T-helper 1 cell treated with Interleukin-12 subunit alpha and Interleukin-12 subunit beta and Interleukin-4 antibody, amounts not matched to agents 30 ng/mL and 1 ng/mL, for 36 hours (primary cell): ENCODE measurements around the gene ARMCX6. TPM values are rescaled to one million over a fixed set of nuclear protein-coding genes. Genes with fewer than 3 reads are reported as not detected.
"Not testable (repeated sequence)": the region's sequence is repeated elsewhere in the genome, so short reads cannot be mapped to it uniquely, and the experiment has no call there.

Experiments used
- intact Hi-C: fragments of 100-400 bp; cut with micrococcal nuclease; formaldehyde crosslinking; loops from one replicate; pipeline ENCODE4 v1.15.1; 2024
- total RNA-seq: library from RNA; stranded (reverse); gene quantifications from 2 replicates; pipeline ENCODE4 v1.2.3, GENCODE V29; 2022

ARMCX6 gene
- total RNA-seq: 40.5 and 41.8 TPM in 2 replicates

DNA sequence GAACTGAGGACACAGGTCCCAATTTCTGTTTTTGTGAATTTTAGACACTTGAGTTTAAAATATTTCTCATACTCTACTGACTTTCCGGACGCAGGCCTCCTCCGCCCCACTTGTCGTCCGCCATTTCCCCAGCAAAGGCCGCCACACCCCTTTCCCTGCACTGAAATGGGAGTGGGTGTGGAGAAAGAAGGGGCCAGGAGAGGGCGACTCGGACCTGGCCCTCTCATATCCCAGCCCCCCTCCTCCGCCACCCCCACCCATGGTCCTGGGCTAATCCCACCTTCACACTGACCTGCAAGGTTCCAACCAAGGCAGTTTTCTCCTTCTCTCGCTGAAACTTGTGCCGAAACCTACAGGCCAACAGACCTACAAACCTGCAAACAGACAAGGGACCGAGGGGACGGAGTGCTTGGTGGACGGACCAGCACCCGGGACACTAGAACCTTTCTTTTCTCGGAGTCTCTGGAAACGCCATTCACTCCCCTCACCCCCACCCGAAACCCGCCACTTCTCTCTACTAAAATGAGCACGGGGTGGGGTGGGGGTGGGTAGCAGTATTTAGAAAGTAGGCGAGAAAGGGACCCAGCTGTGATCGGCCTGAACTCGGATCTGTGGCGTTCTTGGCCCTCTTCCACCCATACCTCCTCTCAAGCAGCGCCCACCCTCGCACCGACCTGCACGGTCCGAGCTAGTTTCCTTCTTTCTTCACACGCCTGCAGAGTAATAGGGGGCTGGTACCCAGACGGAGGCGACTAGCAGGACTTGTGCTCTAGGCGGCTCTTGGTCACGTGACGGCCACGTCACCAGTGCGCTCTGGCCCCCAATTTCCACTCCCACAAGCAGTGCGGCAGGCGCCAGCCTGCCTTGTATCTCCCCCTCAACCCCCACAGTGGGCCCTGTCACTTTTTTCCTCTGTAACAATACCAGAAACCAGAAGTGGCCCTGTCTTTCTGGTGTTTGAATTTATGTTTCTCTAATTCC lies at the start of gene ARMCX6:
ARMCX6 (minus strand) TSS at position 790 of the 981 bp plus-strand sequence. CDS start 1,380 bp downstream, outside the sequence.
- intact Hi-C loops: loop anchor here (5.0 kb wide), 1 partner anchor 140 kb away; no protein-coding TSS in a partner anchor

DNA sequence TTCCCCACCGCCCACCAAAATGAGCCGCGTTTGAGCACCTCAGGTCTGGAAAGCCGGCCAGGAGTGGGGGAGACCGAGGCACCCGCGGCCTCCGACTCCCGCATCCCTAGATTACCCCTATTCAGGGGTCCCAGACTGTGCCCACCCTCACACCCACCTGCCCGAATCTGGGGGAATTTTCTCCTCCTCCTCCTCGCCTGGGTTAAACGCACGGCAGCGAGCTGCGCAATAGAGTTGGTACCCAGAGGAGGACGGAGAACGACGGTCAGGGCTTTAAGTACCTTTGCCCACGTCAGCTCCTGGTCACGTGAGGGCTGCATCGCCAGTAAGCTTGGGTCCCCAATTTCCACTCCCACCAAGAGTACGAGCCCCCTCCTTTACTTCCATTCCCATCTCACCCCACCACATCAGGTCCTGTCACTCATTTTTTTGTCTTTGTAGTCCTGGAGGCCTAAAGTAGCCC lies 41.8 kb upstream of the ARMCX6 start, which contains the start of gene ARMCX2:
ARMCX2 (minus strand) TSS at position 250 of the 463 bp plus-strand sequence. CDS start 2,262 bp downstream, outside the sequence.
- intact Hi-C loops: no loop called here

DNA sequence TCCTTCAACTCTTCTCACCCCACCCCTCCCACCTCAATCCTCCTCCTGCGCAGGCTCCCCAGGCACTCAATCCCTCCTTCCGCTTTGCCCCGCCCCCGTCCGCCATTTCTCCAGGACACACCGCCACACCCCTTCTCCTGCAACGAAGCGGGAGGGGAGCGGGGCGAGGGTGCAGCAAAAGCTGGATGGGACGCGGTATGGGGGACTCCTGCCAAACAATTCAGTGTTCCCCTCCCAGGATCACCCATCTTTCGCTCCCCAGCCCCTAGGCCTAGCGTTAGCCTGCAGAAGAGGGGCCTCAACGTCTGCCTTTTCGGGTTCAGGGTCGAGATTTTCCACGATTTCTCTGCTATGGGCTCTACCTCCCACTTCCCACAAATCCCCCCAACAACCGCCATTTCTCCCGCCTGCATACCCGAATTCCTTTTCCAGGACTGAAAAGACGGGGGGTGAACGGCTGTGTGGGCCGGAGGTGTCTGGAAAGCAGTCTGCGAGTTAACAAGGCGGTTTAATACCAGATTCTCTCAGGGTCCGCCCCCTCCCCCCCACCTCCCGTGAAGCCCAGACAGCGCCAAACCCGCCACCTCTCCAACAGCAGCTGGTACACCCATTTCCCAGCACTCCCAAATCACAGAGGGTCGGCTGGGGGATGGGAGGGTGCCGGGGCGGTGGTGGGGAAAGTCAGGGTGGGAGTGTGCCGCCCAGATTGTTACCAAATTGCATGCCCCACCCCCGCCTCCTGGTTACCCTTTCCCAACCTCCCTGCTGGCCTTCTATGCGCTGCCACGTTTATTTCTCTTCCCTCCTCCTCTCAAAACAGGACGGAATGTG lies 41.1 kb upstream of the ARMCX6 start:
- intact Hi-C loops: no loop called here

DNA sequence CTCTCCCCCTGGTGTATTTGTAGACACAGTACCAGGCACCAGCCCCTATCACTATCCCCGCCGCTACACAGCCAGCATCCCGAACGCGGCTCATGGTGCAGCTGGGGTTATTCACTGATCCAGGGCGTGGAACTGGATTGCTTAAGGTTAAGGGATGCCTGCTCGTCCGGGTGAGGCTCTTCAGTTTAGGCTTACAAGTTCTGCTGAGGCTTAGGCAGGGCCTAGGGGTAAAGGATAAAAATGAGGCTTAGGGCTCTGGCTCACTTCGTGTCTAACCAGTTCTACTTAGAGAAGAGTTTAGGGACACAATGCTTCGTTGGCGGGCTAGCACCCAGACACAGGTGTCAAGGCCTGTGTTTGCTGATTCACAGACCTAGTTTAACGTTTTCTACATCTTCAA lies 39.7 kb upstream of the ARMCX6 start:
- intact Hi-C loops: no loop called here

DNA sequence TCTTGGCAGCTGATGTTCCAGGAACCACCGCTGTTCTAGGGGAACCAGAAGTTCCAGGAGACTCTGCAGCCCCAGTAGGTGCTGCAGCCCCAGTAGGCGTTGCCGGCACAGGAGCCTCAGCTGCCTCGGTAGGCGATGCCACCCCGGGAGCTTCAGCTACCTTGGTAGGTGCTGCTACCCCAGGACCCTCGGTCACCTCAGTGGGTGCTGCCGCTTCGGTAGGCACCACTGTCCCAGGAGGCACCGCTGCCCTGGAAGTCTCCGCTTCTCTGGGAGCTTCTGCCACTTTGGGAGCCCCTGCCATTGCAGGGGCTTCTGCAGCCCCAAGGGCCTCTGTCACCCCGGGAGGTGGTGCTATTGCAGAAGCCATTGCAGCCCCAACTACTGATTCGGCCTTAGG lies 39.0 kb upstream of the ARMCX6 start:
- intact Hi-C loops: no loop called here

DNA sequence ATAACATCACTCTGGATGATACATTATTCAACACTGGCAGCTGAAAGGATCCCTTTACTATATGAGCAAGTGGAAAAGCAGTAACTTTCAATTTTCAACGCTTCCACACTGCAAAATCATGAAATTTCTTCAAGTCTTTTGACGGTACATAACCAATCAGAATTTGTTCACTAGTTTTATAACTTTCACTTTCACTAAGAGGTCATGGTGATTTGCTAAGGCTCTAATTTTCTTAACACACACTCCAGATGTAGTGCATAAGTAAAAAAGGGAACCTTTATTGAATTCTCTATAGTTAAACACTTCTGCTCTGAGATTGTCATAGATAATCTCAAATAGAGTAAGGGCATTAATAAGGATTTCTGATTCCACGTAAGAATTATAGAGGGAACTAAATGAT lies 37.7 kb upstream of the ARMCX6 start:
- intact Hi-C loops: loop anchor here (1.0 kb wide), 1 partner anchor 33 kb away; no protein-coding TSS in a partner anchor

DNA sequence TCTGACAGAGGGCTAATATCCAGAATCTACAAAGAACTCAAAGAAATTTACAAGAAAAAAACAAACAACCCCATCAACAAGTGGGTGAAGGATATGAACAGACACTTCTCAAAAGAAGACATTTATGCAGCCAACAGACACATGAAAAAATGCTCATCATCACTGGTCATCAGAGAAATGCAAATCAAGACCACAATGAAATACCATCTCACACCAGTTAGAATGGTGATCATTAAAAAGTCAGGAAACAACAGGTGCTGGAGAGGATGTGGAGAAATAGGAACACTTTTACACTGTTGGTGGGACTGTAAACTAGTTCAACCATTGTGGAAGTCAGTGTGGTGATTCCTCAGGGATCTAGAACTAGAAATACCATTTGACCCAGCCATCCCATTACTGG lies 29.9 kb upstream of the ARMCX6 start:
- intact Hi-C loops: not testable (repeated sequence)

DNA sequence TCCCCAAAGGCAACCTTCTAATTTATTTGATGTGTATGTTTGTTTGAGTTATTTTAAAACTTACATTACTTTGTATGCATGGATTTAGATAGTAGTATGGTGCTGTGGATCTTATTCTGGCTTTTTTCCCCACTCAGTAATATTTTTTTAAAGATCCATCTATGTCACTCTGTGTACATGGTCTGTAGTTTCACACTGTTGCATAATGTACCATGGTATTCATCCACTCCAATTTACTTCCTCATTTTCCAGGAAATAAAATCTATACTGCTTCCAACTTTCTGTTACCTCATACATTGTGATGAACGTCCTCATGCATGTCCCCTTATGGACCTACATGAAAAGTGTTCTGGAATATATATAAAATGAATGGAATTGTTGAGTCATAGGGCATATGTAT lies 24.3 kb upstream of the ARMCX6 start:
- intact Hi-C loops: no loop called here

DNA sequence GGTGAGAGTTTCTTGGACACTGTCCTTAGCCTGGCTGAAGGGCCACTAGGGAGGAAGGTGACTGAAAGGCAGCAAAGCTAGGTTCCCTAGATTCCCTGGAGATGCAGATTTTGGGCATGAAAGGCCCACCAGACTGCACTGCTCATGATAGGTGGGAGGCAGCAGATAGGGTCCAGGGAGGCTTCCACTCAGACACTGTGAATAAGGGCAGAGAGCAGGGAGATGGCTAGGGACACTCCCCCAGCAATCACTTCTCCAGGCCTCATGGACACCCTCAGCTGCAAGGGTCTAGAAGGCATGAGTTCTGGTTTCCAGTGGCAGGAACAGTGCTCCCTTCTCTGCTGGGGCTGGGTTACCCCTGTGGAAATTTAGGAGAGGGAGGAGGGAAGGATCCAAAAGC lies 21.8 kb upstream of the ARMCX6 start:
- intact Hi-C loops: no loop called here

DNA sequence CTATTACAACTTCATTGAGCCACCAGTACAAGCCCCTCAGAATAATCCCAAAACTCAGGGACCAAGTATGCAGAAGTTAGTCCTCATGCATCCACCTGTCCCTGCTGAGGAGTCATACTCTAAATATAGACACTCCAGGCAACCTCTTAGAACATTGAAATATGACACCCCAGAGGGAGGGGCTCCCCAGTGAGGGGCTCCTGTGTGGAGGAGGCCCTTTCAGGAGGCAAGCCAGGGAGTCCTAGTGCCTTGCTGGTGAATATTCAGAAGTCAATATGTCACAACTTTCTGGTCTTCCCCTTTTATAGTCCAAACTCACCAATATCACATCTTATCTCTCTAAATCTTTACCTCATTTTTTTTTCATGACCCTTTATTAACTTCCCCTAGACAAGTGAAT lies 1.6 kb upstream of the ARMCX6 start:
- intact Hi-C loops: loop anchor here (5.0 kb wide), 1 partner anchor 138 kb away; no protein-coding TSS in a partner anchor

DNA sequence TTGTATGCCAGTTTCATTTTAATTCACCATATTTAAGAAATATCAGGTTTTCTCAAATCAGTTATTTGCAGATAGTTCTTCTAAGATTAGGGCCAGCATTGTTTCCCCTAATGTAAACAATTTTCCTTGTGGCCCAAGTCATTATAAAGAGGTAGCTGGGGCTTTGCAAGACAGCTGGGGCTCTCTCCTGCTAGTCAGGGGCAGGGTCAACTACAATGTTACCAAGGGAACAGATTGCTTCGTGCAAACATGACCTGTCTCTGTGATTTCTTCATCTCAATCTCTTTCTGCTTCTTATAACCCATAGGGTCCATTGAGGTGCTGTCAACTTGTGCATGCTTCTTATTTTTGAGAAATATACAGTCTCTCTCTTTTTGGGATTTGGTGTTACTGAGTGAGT lies 12.1 kb downstream of the ARMCX6 start:
- intact Hi-C loops: no loop called here

DNA sequence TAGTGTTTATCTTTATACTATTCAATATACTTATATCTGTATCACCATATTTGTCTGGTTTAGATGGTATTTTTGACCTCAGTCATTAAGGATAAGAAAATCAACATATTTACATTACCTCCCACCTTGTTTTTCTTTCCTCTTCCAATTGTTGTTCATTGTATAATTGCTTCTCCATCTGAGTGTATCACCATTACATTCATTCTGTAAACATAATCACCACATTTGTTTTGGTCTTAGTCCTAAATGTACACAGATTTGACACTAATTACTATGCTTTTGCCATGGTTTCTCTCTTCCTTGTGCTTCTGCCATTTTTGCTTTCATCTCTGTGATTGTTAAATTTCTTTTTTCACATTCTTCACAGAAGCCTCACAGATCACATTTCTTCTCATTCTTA lies 12.7 kb downstream of the ARMCX6 start:
- intact Hi-C loops: no loop called here

DNA sequence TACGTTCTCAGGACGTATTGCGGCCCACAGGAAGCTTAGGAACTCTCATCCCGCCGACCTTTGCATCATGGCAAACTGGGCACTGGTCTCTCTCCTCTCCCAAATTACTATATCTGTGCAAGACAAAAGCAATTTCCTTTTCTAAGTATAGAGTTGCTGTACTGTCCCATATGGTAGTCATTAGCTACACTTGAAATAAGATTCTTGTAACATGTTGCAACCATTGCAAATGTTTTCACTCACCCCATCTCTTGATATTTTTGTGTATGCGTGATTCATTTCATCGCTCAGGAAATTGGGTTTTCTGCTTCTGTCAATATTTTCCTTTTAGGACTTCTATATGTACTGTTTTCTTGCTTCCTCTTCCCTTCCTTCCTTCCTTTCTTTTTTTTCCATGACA lies 15.7 kb downstream of the ARMCX6 start:
- intact Hi-C loops: no loop called here

DNA sequence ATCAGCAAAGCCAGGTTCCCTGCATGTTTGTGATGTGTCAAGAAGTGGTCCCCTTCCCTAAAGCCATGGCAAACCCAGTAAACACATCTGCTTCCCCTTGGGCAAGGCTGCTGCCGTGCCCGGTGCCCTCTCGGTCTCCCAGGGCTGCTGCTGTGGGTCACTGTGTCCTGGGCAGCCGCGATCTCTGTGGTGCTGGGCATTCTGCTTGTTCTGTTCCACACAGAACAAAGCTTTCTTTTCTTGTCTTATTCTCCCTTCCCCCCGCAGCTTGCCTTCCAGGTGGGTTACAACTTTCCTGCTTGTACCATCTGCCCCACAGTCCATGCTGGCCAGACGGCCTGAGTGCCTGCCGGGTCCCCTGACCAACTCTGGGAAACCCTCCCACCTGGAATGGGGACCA lies 18.2 kb downstream of the ARMCX6 start:
- intact Hi-C loops: loop anchor here (5.0 kb wide), 5 partner anchors 158 to 1263 kb away; no protein-coding TSS in a partner anchor

DNA sequence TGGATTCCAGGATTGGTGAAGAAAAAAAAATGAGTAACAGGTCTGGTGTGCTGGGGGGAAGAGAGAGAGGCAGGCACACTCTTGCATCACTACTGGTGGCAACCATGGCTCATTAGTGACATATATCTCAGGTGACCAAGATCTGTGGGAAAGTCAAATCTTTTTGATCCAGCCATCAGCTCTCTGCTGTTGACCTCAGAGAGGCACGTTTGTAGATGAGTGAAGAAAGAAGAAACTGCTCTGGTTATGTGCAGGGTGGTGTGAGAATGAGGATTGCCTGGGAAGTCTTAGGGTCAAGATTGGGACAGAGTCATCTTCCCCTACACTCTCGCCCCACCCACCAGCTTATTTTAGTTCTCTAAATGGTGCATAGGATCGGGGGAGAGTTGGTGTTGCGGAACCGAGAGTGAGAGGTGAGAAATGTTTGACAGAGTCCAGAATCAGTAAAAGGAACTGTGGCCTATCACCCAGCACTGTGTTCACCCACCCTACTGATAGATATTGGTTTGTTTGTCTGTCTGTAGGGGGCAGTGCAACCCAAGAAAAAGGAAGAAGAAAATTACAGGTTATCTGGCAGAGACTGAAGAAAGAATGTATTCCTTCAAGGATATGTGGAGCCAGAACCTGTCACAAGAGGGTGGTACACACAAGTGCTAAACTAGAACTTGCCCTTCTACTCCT lies 21.9 kb downstream of the ARMCX6 start:
- intact Hi-C loops: loop anchor here (5.0 kb wide), 5 partner anchors 161 to 1266 kb away; no protein-coding TSS in a partner anchor

Other genes with a start within 250 kb of the ARMCX6 start
- gene BTK, start 231.8 kb downstream of the ARMCX6 start, total RNA-seq: not detected in 2 replicates
- gene RPL36A, start 227.0 kb downstream of the ARMCX6 start, total RNA-seq: 107 and 163 TPM in 2 replicates
- gene GLA, start 210.1 kb downstream of the ARMCX6 start, total RNA-seq: 36.8 and 37.8 TPM in 2 replicates
- gene HNRNPH2, start 209.8 kb downstream of the ARMCX6 start, total RNA-seq: 44.4 and 46.4 TPM in 2 replicates
- 2.6 and 3.2 TPM in 2 replicates for gene ARMCX4, start 132.5 kb downstream of the ARMCX6 start, total RNA-seq
- gene ARMCX1, start 67.5 kb downstream of the ARMCX6 start, total RNA-seq: 0.12 TPM in 1 of 2 replicates, not detected in the other
- gene ARMCX3, start 5.2 kb upstream of the ARMCX6 start, total RNA-seq: 31.8 and 33.3 TPM in 2 replicates
- gene ARMCX2, start 41.9 kb upstream of the ARMCX6 start, total RNA-seq: 3.4 and 3.8 TPM in 2 replicates